ENCODE measurements around the gene MAN1C1.
"Not testable (repeated sequence)": the region's sequence is repeated elsewhere in the genome, so short reads cannot be mapped to it uniquely, and the experiment has no call there.

MAN1C1 gene

DNA sequence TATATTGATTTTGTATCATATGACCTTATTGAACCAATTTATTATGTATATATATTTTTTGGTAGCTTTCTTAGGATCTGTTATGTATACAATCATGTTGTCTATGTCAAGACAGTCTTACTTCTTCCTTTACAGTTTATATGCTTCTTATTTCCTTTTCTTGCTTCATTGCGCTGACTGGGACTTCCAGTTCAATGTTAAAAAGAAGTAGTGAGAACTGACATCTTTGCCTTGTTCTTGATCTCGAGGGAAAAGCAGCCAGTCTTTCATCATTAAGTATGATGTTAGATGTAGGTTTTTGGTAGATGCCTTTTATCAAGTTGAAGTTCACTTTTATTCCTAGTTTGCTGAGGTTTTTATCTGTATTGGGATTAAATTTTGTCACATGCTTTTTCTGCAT, 17.5 kb downstream of the MAN1C1 start:
- no peak for DNase-seq (ENCODE audit: low read depth in 2 of 3, low spot score in 2 of 3)

DNA sequence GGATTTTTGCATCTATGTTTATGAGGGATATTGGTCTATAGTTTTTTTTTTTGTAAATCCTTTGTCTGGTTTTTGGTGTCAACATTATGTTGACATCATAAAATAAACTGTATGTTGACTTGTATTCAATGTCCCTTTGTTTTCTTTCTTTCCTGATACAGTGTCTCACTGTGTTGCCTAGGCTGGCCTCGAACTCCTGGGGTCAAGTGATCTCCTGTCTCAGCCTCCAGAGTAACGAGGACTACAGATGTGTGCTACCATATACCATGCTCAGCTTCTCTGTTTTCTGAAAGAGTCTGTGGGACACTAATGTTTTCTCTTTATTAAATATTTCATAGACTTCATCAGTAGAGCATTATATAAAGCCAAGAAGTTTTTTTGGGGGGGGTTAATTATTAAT, 18.3 kb downstream of the MAN1C1 start:
- no peak for DNase-seq (ENCODE audit: low read depth in 2 of 3, low spot score in 2 of 3)

DNA sequence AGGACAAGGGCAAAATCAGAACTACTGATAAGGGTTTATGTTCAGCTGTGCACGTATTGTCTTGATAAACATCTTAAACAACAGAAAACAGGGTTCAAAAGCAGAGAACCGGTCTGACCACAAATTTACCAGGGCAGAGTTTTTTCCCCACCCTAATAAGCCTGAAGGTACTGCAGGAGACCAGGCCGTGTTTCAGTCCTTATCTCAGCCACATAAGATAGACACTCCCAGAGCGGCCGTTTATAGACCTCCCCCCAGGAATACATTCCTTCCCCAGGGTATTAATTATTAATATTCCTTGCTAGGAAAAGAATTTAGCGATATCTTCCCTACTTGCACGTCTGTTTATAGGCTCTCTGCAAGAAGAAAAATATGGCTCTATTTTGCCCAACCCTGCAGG, 19.6 kb downstream of the MAN1C1 start:
- not testable (repeated sequence) for DNase-seq (ENCODE audit: low read depth in 2 of 3, low spot score in 2 of 3)

GRCh38 chr1:25640646-25641328, 24.2 kb downstream of the MAN1C1 start:
- DNase-seq (ENCODE audit: low read depth in 2 of 3, low spot score in 2 of 3) = no peak

DNA sequence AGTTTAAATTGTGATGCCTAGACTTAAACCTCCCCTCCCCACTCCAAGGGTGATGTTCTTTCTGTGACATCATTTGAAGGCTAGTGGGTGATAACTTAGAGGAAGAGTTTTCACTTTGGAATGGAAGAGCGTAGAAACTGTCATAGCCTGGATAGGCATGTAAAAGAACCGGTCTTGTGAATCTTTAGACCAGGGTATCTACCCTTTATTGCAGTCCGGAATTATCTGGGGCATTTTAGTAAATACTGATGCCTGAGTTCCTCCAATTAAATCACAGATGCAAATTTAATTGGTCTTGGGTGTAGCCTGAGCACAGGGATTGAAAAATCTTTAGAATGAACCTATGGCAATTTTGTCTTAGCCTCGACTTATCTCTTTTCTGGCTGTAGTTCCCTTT, 24.7 kb downstream of the MAN1C1 start:
- no peak for DNase-seq (ENCODE audit: low read depth in 2 of 3, low spot score in 2 of 3)

DNA sequence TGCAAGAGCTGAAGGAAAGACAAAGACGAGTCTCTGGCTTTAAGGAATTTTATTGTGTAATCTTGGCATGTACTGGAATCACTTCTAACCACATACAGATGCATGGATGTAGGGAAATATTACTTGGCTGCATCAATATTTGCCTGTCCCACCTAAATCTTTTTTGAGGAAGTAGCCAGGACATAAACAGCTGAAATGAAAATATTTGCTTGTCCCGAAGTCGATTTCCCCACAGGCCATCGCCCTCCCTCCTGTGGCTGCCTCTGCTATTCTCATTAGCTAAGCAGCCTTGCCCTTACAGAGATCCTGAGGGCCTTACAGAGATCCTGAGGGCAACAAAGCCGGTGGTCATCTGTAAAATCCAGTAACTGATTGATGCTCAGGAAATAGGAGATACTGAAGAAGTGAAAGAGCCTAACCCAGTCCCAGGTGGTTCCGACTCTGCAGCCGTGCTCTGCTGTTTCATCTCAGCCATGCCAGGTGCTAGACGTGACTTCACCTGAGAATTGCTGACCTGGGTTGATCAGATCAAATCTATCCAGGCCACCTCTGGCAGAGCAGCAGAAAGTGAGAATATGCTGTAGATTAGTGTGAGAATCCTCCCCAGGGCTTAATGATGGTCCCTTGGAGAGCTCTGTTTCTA, 25.5 kb downstream of the MAN1C1 start:
- DNase-seq (ENCODE audit: low read depth in 2 of 3, low spot score in 2 of 3) = no peak

DNA sequence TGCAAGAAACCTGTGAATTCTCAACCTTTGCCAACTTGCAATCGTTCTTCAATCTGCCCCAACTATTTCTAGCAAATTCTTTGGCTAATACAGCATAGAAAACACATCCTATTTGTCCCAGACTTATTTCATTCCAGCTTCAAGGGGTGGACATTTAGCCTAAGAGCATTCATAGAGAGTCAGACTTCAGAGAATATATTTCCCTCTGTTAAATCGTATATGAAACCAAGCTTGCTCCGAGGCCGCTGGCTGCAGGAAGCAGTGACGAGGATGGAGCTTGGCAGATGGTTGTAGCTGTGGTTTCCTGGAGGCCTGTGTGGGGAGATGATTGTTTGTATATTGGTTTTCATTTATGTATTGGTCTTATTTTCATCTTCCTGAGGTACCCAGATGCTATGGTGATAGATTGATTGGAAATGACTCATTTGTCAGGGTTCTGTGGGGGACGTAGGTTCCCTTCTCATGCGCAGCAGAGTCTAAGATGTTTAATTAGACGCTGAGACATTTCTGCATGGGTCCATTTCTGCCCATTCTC, 26.1 kb downstream of the MAN1C1 start:
- DNase-seq (ENCODE audit: low read depth in 2 of 3, low spot score in 2 of 3) = peak in 1 of 3 experiments; percentile 39

DNA sequence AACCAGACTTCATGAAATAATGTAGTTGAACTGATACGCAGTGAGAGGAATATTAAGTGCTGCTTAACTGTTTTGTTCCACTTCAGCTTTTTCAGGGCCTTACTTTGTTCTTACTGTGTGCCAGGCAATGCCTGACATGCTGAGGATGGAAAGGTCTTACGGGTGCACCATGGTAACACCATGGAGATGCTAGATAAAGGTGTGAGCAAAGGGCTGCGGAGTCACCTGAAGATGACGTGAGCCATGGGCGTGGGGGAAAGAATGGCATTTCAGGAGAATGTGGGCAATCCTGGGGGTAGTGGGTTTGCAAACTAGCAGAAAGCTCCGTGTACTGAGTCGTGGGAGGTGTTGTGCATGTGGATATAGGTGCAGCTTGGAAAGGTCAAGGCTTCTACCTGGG, 27.3 kb downstream of the MAN1C1 start:
- DNase-seq (ENCODE audit: low read depth in 2 of 3, low spot score in 2 of 3) = no peak

- DNase-seq (ENCODE audit: low read depth in 2 of 3, low spot score in 2 of 3) = no peak
Measured at GRCh38 chr1:25644962-25645361, 28.4 kb downstream of the MAN1C1 start.

- no peak for DNase-seq (ENCODE audit: low read depth in 2 of 3, low spot score in 2 of 3)
Measured at GRCh38 chr1:25645637-25646400, 29.2 kb downstream of the MAN1C1 start.

DNA sequence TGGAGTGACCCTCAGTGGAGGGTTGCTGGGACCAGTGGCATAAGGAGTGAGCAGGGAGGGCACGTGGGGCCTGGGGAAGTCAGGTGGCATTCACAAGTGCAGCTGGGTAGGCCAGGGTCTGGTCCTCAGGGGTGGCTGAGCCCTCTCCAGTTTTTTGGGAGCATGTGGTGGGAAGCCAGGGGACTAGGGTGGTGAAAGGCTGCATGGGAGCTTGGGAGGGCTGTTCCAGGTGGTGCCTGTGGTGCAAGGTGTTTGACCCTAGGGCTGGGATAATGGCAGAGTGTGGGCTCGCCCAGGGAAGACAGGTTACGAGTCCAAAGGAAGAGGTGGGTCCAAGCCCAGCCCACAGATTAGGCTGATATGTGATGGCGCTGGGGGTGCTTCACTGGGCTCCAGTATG, 30.5 kb downstream of the MAN1C1 start:
- no peak for DNase-seq (ENCODE audit: low read depth in 2 of 3, low spot score in 2 of 3)

DNA sequence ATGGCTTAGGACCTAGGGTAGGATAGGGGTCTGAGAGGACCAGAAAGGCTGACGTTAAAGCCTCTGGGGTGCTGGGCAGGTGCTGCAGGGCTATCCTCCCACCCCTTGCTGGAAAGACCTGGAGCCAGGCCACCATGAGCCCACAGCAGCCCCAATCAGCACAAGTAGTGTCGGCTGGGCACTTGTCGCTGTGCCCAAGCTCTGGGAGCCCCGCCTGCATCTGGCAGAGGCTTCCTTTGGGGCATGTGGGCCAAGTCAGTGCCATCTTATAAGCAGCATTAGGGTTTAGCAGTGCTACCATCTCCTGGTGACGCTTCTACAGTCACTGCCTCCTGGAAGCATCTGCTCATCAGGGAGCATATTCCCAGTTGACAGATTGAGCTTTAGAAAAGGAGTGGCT, 31.3 kb downstream of the MAN1C1 start:
- no peak for DNase-seq (ENCODE audit: low read depth in 2 of 3, low spot score in 2 of 3)

GRCh38 chr1:25648681-25649440, 32.3 kb downstream of the MAN1C1 start:
- DNase-seq (ENCODE audit: low read depth in 2 of 3, low spot score in 2 of 3) = no peak

- DNase-seq (ENCODE audit: low read depth in 2 of 3, low spot score in 2 of 3) = no peak
Measured at GRCh38 chr1:25649505-25650288, 33.1 kb downstream of the MAN1C1 start.

GRCh38 chr1:25650289-25650576, 33.6 kb downstream of the MAN1C1 start:
- no peak for DNase-seq (ENCODE audit: low read depth in 2 of 3, low spot score in 2 of 3)

DNA sequence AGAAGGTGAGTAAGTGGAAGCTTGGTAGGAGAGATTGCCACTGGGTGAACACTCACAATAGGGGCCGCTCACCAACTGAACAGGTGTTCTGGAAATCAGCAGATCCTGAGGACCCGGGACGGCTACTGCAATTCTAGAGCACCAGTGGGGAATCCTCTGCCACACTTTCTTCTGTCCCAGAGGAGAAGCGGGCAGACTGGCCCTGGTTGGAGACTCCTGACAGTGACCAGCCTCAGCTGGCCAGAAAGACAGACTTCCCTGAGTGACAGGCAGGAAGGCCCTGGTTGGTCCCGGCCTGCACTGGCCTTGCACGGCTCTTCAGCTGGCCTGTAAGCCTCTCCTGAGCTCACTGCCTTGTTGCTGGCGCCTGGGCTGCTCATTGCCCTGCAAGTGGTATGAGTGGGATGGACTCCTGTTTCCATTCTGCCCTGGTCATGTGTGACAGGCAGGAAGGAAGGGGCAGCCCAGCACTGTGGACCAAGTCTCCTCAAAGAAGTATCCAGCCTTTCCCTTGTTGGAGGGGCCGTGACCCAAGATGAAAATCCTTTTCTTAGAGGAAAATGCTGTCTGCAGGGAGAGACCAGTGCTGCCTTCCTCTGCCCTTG, 34.5 kb downstream of the MAN1C1 start:
- no peak for DNase-seq (ENCODE audit: low read depth in 2 of 3, low spot score in 2 of 3)

DNA sequence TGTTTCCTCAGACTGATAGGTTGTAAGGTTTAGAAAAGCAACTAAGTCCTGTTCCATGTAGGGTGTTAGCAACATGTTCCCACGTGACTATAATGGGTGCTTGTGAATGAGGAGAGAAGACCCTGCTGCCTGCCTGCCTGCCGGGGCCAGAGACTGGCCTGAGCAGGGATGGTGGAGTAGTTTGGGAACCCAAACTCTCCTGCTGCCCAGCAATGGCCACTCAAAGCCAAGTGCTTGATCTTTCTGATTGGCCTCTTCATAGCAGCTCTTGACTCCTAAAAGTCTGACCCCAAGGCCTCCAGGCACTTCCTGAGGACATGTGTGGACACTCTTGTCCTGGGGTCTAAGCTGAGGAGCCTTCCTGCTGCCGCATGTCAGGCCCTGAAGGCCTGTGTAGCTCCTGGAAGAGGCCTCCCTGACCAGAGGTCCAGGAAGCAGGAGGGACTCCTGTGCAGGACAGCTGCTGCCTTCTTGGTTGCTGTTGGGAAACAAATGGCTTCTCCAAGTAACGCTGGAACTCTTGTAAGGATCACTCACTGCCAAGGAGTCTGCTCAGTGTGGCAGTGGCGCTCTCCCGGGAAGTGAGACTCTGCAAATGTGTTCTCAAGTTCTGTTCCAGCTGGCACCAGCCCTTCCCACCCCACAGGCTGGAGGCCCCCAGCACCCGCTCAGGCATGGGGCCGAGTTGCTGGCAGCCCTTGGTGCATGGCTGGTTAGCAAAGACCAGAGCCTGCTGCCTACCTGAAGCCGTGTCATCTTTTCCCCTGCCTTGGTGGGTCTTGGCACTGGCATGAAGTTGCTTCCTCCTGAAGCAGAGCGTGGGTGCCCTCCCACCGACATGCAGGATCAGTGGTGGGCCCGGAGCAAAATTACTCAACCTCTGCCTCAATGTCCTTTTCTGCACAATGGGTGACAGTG, 35.5 kb downstream of the MAN1C1 start:
- DNase-seq (ENCODE audit: low read depth in 2 of 3, low spot score in 2 of 3) = no peak

- DNase-seq (ENCODE audit: low read depth in 2 of 3, low spot score in 2 of 3) = no peak
Measured at GRCh38 chr1:25653558-25653957, 37.0 kb downstream of the MAN1C1 start.

DNA sequence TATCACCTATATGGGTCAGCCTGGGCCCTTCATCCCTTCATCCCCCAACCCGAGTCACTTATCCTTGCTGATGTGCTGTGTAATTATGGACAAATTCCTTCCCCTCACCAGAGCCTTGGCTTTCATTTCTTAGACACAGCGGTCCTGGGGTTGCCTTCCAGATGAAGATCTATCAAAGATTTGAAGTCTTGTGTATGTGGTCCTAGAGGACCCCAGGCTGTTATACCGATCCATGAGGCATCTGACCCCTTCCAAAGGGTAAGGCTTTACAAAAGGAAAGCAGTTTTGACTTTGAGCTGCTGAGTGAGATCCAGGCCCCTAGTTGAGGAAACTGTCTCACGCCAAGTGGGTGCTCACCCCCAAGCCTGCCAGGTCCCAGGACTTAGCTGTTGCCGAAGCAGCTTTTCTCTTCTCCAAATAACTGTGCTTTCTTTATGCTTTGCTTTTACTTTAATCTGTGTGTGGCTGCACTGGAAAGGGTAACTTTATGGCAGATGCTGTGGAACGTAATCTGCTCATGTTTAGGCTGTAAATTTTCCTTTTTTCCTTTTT, 37.6 kb downstream of the MAN1C1 start:
- DNase-seq (ENCODE audit: low read depth in 2 of 3, low spot score in 2 of 3) = no peak
